Caco-2 (cell line): ENCODE results near the gene CACNG1. TPM values are rescaled to one million over a fixed set of nuclear protein-coding genes. Genes with fewer than 3 reads are reported as not detected.

Source experiments
- Bru-seq: library from RNA; stranded (reverse); fragments of 400-500 nt; gene quantifications from one replicate; lab custom pipeline; 2021; lab: Mats Ljungman, UMichigan
- BruChase-seq, 2 experiments: library from RNA; stranded (reverse); fragments of 400-500 nt; gene quantifications; one replicate each; lab custom pipeline; 2021; lab: Mats Ljungman, UMichigan
- BruUV-seq: library from RNA; stranded (reverse); fragments of 400-500 nt; replicated peaks from 2 replicates; lab custom pipeline; 2021; lab: Mats Ljungman, UMichigan
- CTCF ChIA-PET: fragments of 300-600 bp; sonication (Branson Sonifier 250); formaldehyde crosslinking; loops from one replicate; lab custom pipeline; 2022; ENCODE audit warnings: antibody characterized with exemption; lab: Charles Lee
- POLR2A ChIA-PET: fragments of 300-600 bp; sonication (Branson Sonifier 250); formaldehyde crosslinking; loops from one replicate; lab custom pipeline; 2022; ENCODE audit warnings: antibody characterized with exemption; lab: Charles Lee
- DNase-seq, 2 experiments: peaks; one replicate each; pipeline versions ENCODE4 v3.0.0 to v3.0.0-alpha.2; 2020 to 2022
- H3K27me3 ChIP-seq: replicated peaks from 2 replicates; pipeline ENCODE4 v1.6.0; 2011; ENCODE audit warnings: low read length; ENCODE audit not compliant: control insufficient read depth, insufficient read depth
- H3K36me3 ChIP-seq: 2 replicates; pipeline ENCODE4 v1.5.1; 2011; ENCODE audit warnings: low read length; ENCODE audit not compliant: control insufficient read depth, insufficient read depth
- H3K4me1 ChIP-seq: fragments of 250-450 bp; sonication (Bioruptor Pico); 2 replicates; pipeline ENCODE4 v1.5.1; 2020; ENCODE audit warnings: mild to moderate bottlenecking
- H3K4me3 ChIP-seq: 2 replicates; pipeline ENCODE4 v1.5.1; 2011; ENCODE audit warnings: low read depth, mild to moderate bottlenecking, control low read depth, low read length
- H3K9me3 ChIP-seq: fragments of 250-450 bp; sonication (Bioruptor Pico); 2 replicates; pipeline ENCODE4 v1.5.1; 2020; ENCODE audit warnings: mild to moderate bottlenecking, moderate library complexity
- H3K27ac Mint-ChIP-seq: one replicate; pipeline ENCODE4 v1.8.0; 2022; ENCODE audit warnings: mixed read lengths; ENCODE audit not compliant: unreplicated experiment
- H3K27me3 Mint-ChIP-seq: one replicate; pipeline ENCODE4 v1.8.0; 2022; ENCODE audit warnings: mixed read lengths; ENCODE audit not compliant: insufficient read depth, unreplicated experiment
- H3K36me3 Mint-ChIP-seq: one replicate; pipeline ENCODE4 v1.8.0; 2022; ENCODE audit warnings: mild to moderate bottlenecking, mixed read lengths; ENCODE audit not compliant: insufficient read depth, unreplicated experiment
- H3K4me1 Mint-ChIP-seq: one replicate; pipeline ENCODE4 v1.8.0; 2022; ENCODE audit warnings: low read depth, mixed read lengths; ENCODE audit not compliant: unreplicated experiment
- H3K4me3 Mint-ChIP-seq: one replicate; pipeline ENCODE4 v1.8.0; 2022; ENCODE audit warnings: mild to moderate bottlenecking, moderate library complexity, mixed read lengths; ENCODE audit not compliant: unreplicated experiment
- H3K9me3 Mint-ChIP-seq: one replicate; pipeline ENCODE4 v1.8.0; 2022; ENCODE audit warnings: mixed read lengths; ENCODE audit not compliant: unreplicated experiment
- intact Hi-C: fragments of 100-400 bp; cut with micrococcal nuclease; formaldehyde crosslinking; loops from one replicate; pipeline ENCODE4 v1.10.0; 2022; ENCODE audit not compliant: unreplicated experiment
- long read RNA-seq: library from polyadenylated mRNA; stranded (forward); transcript quantifications from one replicate; pipeline ENCODE4 v2.0.0, GENCODE V29; 2022
- total RNA-seq: library from RNA; stranded (reverse); gene quantifications from 2 replicates; pipeline ENCODE4 v1.2.3, GENCODE V29; 2022
- TF ChIP-seq, protein P1 (sequence below), 2 experiments: fragments of 200-600 bp in 1 of 2; IDR thresholded peaks; 1 replicate in 1 of 2; 2 replicates in 1 of 2; pipeline versions ENCODE4 v1.5.1 to v1.8.0; 2011 to 2022; ENCODE audit warnings: antibody characterized with exemption in 1 of 2, control low read depth in 1 of 2, inconsistent platforms in 1 of 2, low read depth in 1 of 2, low read length in 1 of 2, mild to moderate bottlenecking in 1 of 2, moderate library complexity in 1 of 2; ENCODE audit not compliant: insufficient read depth in 1 of 2, severe bottlenecking in 1 of 2, unreplicated experiment in 1 of 2

CACNG1 gene, protein sequence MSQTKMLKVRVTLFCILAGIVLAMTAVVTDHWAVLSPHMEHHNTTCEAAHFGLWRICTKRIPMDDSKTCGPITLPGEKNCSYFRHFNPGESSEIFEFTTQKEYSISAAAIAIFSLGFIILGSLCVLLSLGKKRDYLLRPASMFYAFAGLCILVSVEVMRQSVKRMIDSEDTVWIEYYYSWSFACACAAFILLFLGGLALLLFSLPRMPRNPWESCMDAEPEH
- not detected in 2 replicates for total RNA-seq
- Bru-seq, nascent RNA = percentile 6 among the genes with signal in this experiment
- BruChase-seq, experiment 1, labeled RNA remaining after a 2-hour chase = percentile 7 among the genes with signal in this experiment
- not detected for BruChase-seq, experiment 2, labeled RNA remaining after a 6-hour chase
- long read RNA-seq = 0 reads

DNA sequence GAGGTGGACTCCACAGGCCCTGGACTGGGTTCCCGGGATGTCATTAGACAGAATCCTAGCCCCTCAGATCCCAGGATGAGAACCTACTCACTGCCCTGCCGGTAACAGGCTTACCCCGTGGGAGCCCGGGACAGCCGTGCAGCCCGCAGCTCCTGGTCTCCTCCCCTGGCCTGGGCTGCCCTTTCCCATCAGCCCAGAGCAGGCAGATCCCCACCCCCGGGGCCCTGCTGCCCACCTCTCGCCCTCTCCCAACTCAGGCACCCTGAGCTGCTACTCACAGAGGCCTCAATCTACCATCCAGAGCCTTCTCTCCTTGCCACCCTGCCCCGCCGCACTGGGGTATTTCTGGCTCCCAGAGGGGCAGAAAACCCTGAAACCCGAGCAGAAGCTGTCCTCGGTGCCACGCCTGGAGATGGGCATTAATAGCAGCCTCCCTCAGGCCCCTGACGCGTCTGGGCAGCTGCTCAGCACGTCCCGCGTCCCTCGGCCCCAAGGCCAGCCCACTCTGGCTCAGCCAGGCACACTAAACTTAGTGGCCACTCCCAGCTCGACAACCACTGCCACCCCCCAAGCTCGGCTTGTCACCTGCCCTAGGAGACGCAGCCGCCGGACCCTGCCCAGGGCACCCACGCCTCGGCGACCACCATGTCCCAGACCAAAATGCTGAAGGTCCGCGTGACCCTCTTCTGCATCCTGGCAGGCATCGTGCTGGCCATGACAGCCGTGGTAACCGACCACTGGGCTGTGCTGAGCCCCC, at the start of gene CACNG1:
CACNG1 (plus strand) TSS at position 539 of the 757 bp plus-strand sequence; CDS start at position 646, 107 bp downstream.
- intact Hi-C loops = no loop called here
- no peaks in the 10 kb centered on the region for H3K36me3 ChIP-seq
- H3K4me1 ChIP-seq = peaks cover 27% of the 10 kb centered on the region
- Mint-ChIP-seq H3K9me3 (peaks cover 18% of the 10 kb centered on the region), H3K27me3 (no peaks in the 10 kb centered on the region), H3K27ac (no peak within 1 kb of the TSS), H3K4me3 (no peak within 1 kb of the TSS), H3K4me1 (peaks cover 7% of the 10 kb centered on the region), H3K36me3 (no peaks in the 10 kb centered on the region)
- ChIA-PET POLR2A (no interaction called here), CTCF (no interaction called here)
- BruUV-seq = no TSS peak
- H3K9me3 ChIP-seq = peaks cover 19% of the 10 kb centered on the region
- no peak for DNase-seq
- no peaks in the 10 kb centered on the region for H3K27me3 ChIP-seq
- TF ChIP-seq, protein P1, sequence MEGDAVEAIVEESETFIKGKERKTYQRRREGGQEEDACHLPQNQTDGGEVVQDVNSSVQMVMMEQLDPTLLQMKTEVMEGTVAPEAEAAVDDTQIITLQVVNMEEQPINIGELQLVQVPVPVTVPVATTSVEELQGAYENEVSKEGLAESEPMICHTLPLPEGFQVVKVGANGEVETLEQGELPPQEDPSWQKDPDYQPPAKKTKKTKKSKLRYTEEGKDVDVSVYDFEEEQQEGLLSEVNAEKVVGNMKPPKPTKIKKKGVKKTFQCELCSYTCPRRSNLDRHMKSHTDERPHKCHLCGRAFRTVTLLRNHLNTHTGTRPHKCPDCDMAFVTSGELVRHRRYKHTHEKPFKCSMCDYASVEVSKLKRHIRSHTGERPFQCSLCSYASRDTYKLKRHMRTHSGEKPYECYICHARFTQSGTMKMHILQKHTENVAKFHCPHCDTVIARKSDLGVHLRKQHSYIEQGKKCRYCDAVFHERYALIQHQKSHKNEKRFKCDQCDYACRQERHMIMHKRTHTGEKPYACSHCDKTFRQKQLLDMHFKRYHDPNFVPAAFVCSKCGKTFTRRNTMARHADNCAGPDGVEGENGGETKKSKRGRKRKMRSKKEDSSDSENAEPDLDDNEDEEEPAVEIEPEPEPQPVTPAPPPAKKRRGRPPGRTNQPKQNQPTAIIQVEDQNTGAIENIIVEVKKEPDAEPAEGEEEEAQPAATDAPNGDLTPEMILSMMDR (IDR thresholded peaks at IDR 0.05; ENCODE audit: insufficient read depth in 1 of 2, low read depth in 1 of 2, low read length in 1 of 2, severe bottlenecking in 1 of 2, unreplicated experiment in 1 of 2) = no peak
- H3K4me3 ChIP-seq = no peak within 1 kb of the TSS

DNA sequence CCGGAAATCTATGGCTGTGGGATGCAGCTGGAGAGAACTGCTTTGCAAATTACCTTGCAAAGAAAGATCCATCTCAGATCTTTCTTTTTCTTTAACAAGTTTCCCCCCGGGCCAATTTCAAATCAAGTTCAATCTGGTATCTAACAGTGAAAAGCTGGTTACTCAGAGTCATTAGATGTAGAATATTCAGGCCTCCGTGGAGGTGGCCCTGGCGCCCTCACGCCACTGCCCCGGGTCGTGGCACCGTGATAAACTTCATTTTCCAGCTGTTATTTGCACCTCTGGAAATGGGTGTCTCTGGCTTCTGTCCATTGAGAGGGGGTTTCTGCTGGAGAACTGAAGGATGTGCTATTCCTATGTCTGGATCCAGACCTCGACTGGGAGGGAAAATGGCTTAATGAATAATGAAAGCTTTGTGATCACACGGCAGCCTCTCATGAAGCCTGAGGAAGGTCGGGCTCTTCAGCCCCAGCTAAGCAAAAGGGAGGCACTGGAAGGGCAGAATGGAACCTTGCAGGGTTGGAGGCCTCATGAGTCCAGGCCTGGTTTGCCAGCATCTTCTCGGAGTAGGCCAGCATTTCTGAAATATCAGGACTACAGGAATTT, 49.3 kb upstream of the CACNG1 start:
- intact Hi-C loops = no loop called here

More for the DNA sequence above, 49.3 kb upstream of the CACNG1 start:
- no peak for DNase-seq
- H3K9me3 ChIP-seq = no peaks in the 10 kb centered on the region
- no peaks in the 10 kb centered on the region for H3K36me3 ChIP-seq
- ChIA-PET CTCF (no interaction called here), POLR2A (no interaction called here)
- no peaks in the 10 kb centered on the region for H3K27me3 Mint-ChIP-seq
- H3K27me3 ChIP-seq = no peaks in the 10 kb centered on the region
- BruUV-seq = no TSS peak
- H3K4me1 Mint-ChIP-seq = no peaks in the 10 kb centered on the region
- H3K9me3 Mint-ChIP-seq = no peaks in the 10 kb centered on the region
- H3K4me3 ChIP-seq = no peak overlapping the region
- H3K27ac Mint-ChIP-seq = no peak overlapping the region
- TF ChIP-seq, protein P1 (IDR thresholded peaks at IDR 0.05; ENCODE audit: insufficient read depth in 1 of 2, low read depth in 1 of 2, low read length in 1 of 2, severe bottlenecking in 1 of 2, unreplicated experiment in 1 of 2) = no peak
- no peak overlapping the region for H3K4me3 Mint-ChIP-seq
- H3K4me1 ChIP-seq = no peaks in the 10 kb centered on the region
- peaks cover 5% of the 10 kb centered on the region for H3K36me3 Mint-ChIP-seq
